Astrocyte of the hippocampus (primary cell): Measurements from ENCODE around the gene STEAP1B.
A peak's percentile ranks its signal among the peaks of the same experiment; 100 is the strongest.
"Not testable (repeated sequence)": the region's sequence is repeated elsewhere in the genome, so short reads cannot be mapped to it uniquely, and the experiment has no call there.

Source experiments
- DNase-seq: peaks from one replicate; pipeline ENCODE4 v3.0.0; 2011; ENCODE audit warnings: low read depth, low spot score

STEAP1B gene

GRCh38 chr7:22496912-22497311, 3.1 kb downstream of the STEAP1B start:
- not testable (repeated sequence) for DNase-seq

GRCh38 chr7:22496296-22496888, 3.6 kb downstream of the STEAP1B start:
- DNase-seq = not testable (repeated sequence)

DNA sequence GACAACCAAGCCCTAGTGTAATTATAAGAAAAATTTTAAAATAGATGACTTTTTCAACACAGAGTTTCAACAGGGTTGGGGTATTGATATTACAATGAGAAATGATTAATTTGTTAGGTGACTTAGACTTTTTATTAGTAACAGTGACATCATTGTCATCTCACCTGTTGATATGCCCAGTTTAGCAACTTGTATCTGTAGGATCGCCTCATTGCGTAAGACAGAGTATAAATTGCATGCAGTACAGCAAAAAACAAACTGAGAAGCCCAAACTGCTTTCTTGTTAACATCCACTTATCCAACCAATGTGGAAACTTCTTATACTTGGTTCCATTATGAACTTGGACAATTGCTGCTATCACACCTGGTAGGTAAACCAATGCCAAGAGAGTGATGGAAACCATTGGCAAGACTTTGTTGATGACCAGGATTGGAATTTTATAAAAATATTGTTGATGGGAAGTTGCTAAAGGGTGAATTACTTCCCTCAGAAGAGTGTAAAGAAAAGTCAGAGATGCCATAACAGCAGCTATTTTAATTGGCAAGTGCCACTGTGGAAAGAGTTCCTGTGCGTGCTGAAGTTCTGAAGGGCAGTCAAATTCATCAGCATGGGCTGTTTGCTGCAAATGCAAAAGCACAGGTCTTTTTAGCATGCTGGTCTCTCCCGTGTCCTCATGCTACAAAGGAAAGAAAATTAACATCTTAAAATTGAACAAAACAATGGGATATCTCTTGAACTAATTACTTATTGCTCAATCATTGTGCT, 6.6 kb downstream of the STEAP1B start:
- not testable (repeated sequence) for DNase-seq

DNA sequence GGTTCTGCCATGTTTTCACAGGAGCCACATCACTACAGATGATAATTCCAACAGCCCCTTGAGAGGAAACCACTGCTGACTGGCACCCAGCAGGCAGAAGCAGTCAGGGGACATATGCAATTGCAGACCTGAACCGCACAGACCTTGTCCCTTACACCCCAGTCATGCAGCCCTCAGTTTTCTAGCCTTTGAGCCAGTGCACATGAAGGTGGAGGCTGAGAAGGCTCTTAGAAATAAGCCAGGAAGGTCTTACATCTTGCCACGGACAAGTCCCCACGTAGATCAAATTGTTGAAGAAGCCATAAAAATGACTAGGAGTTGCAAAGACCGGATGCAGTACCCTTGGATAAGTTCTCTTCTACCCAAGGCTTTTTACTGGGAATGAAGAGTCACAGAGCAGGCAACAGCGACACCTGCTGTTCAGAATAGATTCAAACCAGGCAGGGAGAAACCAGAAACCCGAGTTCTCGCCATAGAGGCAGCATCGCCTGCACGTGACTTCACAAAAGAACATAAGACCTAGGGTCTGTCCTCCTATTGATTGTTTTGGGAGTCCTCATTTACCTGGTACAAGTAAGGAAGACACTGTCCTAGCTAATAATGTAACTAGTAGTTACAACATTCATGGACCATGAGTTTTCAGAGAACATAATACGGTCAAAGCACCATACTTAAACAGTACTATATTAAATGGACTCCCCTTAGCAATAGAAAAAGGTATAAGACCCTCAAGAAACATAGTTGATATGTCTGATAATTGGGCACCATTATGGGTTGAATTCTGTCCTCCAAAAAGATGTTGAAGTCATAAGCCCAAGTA, 11.1 kb downstream of the STEAP1B start:
- peak; percentile 86 for DNase-seq

DNA sequence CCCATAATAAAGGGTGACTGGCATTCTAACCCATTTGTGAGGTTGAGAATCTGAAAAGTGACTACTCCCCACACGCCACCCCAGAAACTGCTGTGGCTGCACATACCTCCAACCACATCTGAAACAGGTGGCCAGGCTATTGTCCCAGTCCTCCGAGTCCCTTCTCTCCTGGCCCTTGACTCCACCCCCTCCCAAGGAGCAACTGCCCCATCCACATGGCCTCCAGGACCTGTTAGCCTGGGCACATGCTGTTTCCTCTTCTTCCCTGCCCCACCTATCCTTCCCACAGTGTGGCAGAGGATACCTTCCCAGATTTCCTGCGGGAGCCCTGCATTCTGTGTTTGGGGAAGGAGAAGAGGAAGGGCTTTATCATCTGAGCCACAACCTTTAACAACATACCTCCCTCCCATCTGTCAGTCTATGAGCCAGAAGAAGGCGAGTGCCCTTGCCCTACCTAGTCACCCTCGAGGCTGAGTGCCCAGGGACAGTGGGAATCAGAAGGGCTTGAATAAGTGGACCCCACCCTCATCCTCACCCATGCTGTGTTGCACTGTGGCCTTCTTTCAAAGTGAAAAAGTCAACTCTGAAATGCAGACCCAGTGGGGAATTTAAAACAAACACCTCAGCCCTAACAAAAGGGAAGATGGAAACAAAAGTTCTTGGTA, 11.9 kb downstream of the STEAP1B start:
- DNase-seq = no peak

DNA sequence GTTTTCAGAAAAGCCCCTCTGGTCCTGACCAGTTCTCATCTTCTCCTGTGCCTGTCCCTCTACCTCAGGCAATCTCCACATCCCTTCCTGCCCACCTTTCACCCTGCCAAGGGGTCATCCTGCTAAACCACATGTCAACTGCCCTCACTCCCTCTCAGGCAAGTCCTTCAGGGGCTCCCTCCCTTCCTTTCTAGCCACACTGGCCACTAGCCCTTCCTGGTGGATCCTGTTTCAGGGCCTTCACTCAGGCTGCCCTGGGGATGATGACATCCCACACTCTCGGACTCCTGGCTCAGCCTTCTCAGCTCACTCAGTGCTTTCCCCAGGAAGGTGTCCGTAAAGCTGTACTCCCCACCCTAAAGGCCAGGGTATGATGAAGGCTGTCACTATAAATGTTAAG, 13.4 kb downstream of the STEAP1B start:
- DNase-seq = no peak

- DNase-seq = no peak
Measured at GRCh38 chr7:22485189-22485588, 14.8 kb downstream of the STEAP1B start.

DNA sequence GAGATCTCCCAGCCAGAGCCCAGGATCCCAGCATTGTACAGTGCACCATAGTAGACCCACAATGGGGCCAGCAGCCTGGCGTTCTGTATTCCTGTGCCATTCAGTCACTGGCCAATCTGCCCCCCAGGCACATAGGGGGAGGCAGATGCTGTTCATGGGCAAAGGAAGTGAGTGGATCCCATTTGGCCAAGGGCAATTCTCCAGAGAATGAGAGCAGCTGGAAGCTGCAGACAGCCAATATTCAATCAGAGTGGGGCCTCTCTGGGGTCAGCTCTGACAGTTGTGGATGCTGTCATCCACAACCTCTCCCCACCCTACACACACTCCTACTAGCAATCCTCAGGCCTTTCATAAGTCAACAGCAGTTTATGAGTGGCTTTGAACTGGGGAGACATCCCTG, 17.5 kb downstream of the STEAP1B start:
- DNase-seq = no peak

DNA sequence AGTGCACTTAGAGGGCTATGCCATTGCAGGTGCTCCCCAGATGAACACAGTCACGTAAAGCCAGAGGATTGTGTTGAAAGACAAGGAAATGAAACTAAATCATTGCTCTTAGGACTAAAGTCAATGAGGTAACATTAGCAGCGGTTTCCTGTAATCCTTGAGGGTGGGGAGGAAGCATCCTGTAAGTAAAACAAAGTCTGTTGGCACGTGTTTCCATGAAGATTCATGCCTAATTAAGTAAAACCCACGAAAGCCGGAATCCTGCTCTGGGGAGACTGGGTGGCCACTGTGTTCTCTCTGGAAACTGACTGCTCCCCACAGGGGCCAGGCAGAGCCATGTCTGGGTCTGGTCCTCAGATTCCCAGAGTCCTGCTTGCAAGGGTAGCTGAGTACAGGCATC, 18.3 kb downstream of the STEAP1B start:
- peak; percentile 7 for DNase-seq

- no peak for DNase-seq
Measured at GRCh38 chr7:22480523-22481075, 19.4 kb downstream of the STEAP1B start.

DNA sequence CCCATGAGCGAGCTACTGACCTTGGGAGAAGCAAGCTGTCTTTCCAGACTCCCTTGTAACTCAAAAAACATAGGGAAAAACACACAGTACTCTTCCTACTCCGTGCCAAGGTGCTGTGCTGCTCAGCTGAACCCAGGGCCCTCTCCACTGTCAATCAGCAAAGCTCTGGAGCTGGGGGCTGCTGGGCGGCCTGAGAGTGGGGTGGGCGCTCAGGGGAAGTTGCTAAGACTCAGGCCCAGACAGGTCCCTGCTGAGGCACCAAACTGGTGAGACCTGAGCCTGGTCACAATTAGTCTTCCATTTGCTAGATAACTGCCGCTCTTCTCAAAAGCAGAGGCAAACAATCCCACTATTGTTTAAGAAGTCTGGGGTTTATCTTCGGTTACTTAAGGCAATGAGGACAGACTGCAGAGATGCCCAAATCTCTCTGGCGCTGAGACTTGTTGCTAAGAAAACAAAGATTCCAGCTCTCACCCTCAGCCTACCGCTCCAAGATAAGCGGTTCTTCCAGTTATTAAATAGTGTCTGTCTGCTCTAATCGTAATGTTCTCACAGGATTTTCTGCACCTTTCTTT, 22.0 kb downstream of the STEAP1B start:
- no peak for DNase-seq

DNA sequence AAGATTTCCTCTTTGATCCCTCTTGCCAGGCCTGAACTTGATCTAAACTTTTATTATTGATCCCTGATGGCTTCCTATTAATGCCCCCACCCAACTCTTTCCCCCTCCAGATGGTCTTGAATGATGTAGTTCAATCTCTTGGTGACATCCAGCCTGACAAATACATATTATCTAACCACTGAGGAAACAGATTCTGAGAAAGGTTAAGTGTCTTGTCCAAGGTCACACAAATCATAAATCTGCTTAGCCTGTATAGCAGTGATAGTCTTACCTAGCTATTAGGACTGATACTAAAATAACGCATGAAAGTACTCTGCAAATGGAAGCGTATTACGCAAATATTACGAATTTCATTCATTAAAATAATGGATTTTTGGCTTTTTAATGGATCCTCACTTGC, 22.7 kb downstream of the STEAP1B start:
- no peak for DNase-seq

GRCh38 chr7:22476824-22477223, 23.2 kb downstream of the STEAP1B start:
- DNase-seq = no peak

DNA sequence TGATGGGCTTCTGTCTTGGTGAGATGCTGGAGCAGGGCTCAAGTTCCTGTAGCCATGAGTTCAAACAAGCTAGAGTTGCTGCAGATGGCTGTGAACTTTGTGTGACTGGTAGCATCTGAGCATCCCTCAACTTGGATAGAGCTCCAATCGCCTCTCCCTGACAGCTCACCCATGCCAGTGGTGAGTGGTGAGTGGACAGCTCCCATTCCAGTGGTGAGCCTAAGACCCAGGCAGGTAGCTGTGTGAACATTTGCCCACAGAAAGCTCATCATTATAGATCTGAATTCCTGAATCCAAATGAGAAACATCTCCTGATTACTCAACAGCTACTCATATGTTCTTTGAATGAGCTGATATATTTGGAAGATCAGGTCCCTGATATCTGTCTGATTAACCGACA, 25.3 kb downstream of the STEAP1B start:
- DNase-seq = no peak

DNA sequence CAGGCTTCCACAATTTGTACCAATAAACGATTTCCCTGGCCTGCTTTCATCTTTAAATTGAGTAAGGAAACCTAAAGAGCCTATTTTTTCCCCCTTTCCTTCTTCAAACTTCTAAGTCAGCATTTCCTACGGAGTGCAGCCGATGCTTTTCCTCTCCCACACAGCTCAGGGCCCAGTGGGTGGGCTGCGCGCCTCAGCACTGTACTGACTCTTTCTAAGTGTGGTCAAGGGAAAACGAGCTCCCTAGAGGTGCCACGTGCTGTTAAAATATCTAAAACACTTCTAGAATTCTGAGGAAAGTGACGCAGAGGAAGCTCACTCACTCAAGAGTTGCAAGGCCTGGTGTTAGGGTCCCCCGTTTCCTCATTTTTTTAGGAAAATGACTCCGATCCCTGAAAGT, 29.0 kb downstream of the STEAP1B start:
- DNase-seq = no peak

- no peak for DNase-seq
Measured at GRCh38 chr7:22469371-22470143, 30.4 kb downstream of the STEAP1B start.

DNA sequence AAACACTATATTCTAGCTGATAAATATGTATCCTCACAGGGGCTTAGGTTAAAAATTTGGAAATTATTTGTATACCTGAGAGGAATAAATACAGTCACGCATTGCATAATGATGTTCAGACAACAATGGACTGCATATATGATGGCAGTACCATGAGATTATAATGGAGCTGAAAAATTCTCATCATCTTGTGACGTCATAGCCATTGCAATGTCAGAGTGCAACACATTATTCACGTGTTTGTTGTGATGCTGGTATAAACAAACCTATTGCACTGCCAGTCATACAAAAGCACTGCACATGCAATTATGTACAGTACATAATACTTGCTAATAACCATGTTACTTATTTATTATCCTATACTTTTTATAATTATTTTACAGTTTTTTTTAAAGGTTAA, 31.4 kb downstream of the STEAP1B start:
- DNase-seq = no peak

DNA sequence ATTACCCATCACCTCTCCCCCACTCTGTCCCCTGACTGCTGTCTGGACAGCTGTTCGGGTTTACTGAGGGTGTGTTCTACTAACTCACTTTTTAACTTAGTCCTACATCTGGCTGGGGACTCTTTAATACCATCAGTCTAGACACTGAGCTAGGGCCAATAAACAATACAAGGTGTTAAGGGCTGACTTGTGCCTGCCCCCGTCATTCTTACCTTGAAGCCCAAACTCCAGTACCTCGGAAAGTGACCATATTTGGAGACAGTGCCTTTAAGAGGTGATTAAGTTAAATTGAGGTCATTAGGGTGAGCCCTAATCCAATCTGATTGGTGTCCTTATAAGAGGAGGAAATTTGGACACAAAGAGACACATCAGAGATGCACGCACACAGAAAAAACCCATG, 35.7 kb downstream of the STEAP1B start:
- no peak for DNase-seq

DNA sequence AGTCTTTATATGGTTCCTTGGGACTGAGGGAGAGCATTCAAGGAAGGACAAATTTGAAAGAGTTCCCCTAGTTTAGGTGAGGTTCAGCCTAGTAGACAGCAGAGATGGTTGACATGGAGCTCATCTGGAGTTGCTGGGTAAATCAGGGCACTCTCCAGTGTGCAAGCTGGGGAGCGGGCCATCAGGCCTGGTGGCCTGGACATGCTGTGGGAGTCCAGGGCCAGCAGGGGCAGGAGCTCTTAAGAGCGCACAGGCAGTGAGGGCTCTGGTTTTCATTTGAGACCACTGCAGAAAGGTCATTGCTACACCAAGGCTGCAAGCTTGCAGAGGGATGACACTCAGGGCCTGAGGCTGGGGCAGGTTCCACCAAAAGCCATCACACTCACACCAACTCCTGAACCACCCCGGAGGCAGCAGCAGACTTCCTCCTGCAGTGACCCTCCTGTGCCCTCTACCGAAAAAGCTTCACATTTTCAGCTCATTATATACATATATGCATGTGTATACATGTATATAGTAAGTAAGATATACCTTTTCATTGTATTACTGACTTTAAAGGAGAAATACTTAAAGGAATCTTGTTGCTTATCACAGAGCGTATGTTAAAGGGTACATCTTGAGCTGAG, 39.5 kb downstream of the STEAP1B start:
- DNase-seq = no peak

DNA sequence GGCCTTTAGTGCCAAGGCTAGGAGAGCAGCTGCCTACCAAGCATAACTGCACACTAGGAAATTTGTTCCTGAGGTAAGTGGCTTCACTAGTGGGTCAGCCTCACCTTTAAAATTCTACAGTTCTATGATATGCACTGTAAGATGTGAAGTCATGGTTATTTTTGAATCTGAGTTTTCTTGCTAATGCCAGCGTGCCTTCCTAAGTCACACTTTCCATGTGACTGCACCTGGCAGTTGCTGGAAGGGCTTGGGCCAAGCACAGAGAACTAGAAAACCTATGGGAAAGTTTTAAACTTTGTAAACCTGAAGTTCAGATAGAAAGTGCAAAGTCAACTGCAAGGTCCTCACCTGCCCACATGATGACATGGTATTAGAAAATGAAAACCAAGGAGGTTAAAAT, 42.5 kb downstream of the STEAP1B start:
- no peak for DNase-seq
